K562 (cell line): ENCODE measurements around the gene IPO9. TPM values are rescaled to one million over a fixed set of nuclear protein-coding genes. Genes with fewer than 3 reads are reported as not detected.

ENCODE experiments used
- ATF2 ChIP-seq: sonication (generic); formaldehyde crosslinking; IDR thresholded peaks from 2 replicates; pipeline ENCODE4 v1.8.1; 2022; ENCODE audit warnings: missing genetic modification reagents
- BACH1 ChIP-seq: fragments of 200-800 bp; sonication (Bioruptor generic); IDR thresholded peaks from 2 replicates; pipeline ENCODE4 v1.6.1; 2016; ENCODE audit warnings: missing genetic modification characterization, missing compliant biosample characterization
- BRD4 ChIP-seq: fragments of 200-600 bp; sonication (generic); IDR thresholded peaks from 2 replicates; pipeline ENCODE4 v1.6.1; 2017; ENCODE audit warnings: inconsistent platforms
- CHD1 ChIP-seq: fragments of 200-600 bp; sonication (generic); IDR thresholded peaks from one replicate; pipeline ENCODE4 v1.6.1; 2012; ENCODE audit warnings: mild to moderate bottlenecking, moderate library complexity, low read length, inconsistent platforms
- FOXM1 ChIP-seq, 2 experiments: fragments of 450-650 bp in 1 of 2; sonication (generic) in 1 of 2; formaldehyde crosslinking in 1 of 2; IDR thresholded peaks; 2 replicates each; pipeline versions ENCODE4 v1.6.1 to v1.9.0; 2017 to 2022; ENCODE audit warnings: low read depth in 2 of 2, mild to moderate bottlenecking in 2 of 2, missing genetic modification reagents in 1 of 2, moderate library complexity in 1 of 2
- GABPB2 ChIP-seq: fragments of 250-450 bp; sonication (Bioruptor Pico); conservative IDR thresholded peaks from 2 replicates; pipeline ENCODE4 v1.5.1; 2021; ENCODE audit warnings: mild to moderate bottlenecking
- HEY1 ChIP-seq: fragments of 250-450 bp; sonication (Bioruptor Pico); IDR thresholded peaks from 2 replicates; pipeline ENCODE4 v1.5.0; 2020; ENCODE audit warnings: mild to moderate bottlenecking, moderate library complexity, borderline replicate concordance
- HINFP ChIP-seq: fragments of 450-650 bp; conservative IDR thresholded peaks from 2 replicates; pipeline ENCODE4 v1.6.1; 2016; ENCODE audit warnings: missing genetic modification characterization, low read depth, mild to moderate bottlenecking, control low read depth, missing compliant biosample characterization
- HMG20A ChIP-seq: fragments of 450-650 bp; formaldehyde crosslinking; conservative IDR thresholded peaks from 2 replicates; pipeline ENCODE4 v1.4.0; 2020; ENCODE audit warnings: mild to moderate bottlenecking, mixed read lengths
- HNRNPLL ChIP-seq: fragments of 200-400 bp; formaldehyde crosslinking; IDR thresholded peaks from 2 replicates; pipeline ENCODE4 v1.6.1; 2017; ENCODE audit warnings: low read length, low read depth, mild to moderate bottlenecking; ENCODE audit not compliant: poor library complexity, severe bottlenecking
- KAT8 ChIP-seq: fragments of 450-650 bp; IDR thresholded peaks from 2 replicates; pipeline ENCODE4 v1.6.1; 2016; ENCODE audit warnings: low read depth, mild to moderate bottlenecking
- KDM2B ChIP-seq: fragments of 250-450 bp; sonication (Bioruptor Pico); IDR thresholded peaks from 2 replicates; pipeline ENCODE4 v1.8.0; 2021; ENCODE audit warnings: mild to moderate bottlenecking, moderate library complexity
- MAFG ChIP-seq: fragments of 450-650 bp; conservative IDR thresholded peaks from 2 replicates; pipeline ENCODE4 v1.6.1; 2016; ENCODE audit warnings: missing genetic modification characterization, missing compliant biosample characterization
- NCOA4 ChIP-seq: fragments of 450-650 bp; IDR thresholded peaks from 2 replicates; pipeline ENCODE4 v1.6.1; 2018; ENCODE audit warnings: mild to moderate bottlenecking; ENCODE audit not compliant: partially characterized antibody
- NFIC ChIP-seq: fragments of 450-650 bp; IDR thresholded peaks from 2 replicates; pipeline ENCODE4 v1.6.1; 2017; ENCODE audit warnings: mild to moderate bottlenecking, inconsistent platforms
- POLR2H ChIP-seq: IDR thresholded peaks from 2 replicates; pipeline ENCODE4 v1.6.1; 2016; ENCODE audit warnings: missing genetic modification characterization, low read depth, mild to moderate bottlenecking, control low read depth, missing compliant biosample characterization, moderate library complexity
- PRMT5 ChIP-seq: sonication (generic); formaldehyde crosslinking; IDR thresholded peaks from 2 replicates; pipeline ENCODE4 v1.5.0; 2020; ENCODE audit warnings: missing genetic modification reagents
- SAP30 ChIP-seq: fragments of 200-600 bp; sonication (generic); IDR thresholded peaks from 2 replicates; pipeline ENCODE4 v1.6.1; 2012; ENCODE audit warnings: borderline replicate concordance, low read depth, mild to moderate bottlenecking, moderate library complexity, low read length, control low read depth, inconsistent platforms; ENCODE audit not compliant: insufficient read depth, poor library complexity, severe bottlenecking
- TGIF2 ChIP-seq: sonication (generic); formaldehyde crosslinking; IDR thresholded peaks from 2 replicates; pipeline ENCODE4 v1.8.1; 2022; ENCODE audit warnings: mild to moderate bottlenecking, missing genetic modification reagents, moderate library complexity
- XRCC3 ChIP-seq: fragments of 450-650 bp; IDR thresholded peaks from 2 replicates; pipeline ENCODE4 v1.6.1; 2017; ENCODE audit warnings: mild to moderate bottlenecking, moderate library complexity
- ZC3H4 ChIP-seq: sonication (generic); formaldehyde crosslinking; IDR thresholded peaks from 2 replicates; pipeline ENCODE4 v1.9.0; 2021; ENCODE audit warnings: missing genetic modification reagents, borderline replicate concordance
- ZNF3 ChIP-seq: fragments of 250-450 bp; sonication (Bioruptor Pico); IDR thresholded peaks from 2 replicates; pipeline ENCODE4 v1.5.0; 2021; ENCODE audit warnings: mild to moderate bottlenecking, moderate library complexity
- ZNF311 ChIP-seq: fragments of 250-450 bp; sonication (Bioruptor Pico); IDR thresholded peaks from 2 replicates; pipeline ENCODE4 v1.4.0; 2020; ENCODE audit warnings: mild to moderate bottlenecking, moderate library complexity
- polyA plus RNA-seq, 8 experiments: library from polyadenylated mRNA; depleted of rRNA in 4 of 8; stranded (reverse) in 5 of 8; unstranded in 3 of 8; fragments of >200 nt; fragmentation: Nextera tagmentation in 2 of 8; fragmentation: Illumina TruSeq in 1 of 8; extraction: Ambion mirVana in 2 of 8; extraction: Trizol in 1 of 8; gene quantifications; 2 replicates each; pipeline versions ENCODE4 v1.2.1 to v1.2.3, GENCODE V29; 2011 to 2014; ENCODE audit warnings: inconsistent platforms in 1 of 8, missing spikeins in 1 of 8
- total RNA-seq, 7 experiments: library from RNA; depleted of rRNA in 6 of 7; stranded (reverse); fragments of >200 nt in 6 of 7; fragmentation: Illumina TruSeq in 2 of 7; extraction: Trizol in 2 of 7; gene quantifications; 2 replicates each; pipeline versions ENCODE4 v1.2.1 to v1.2.3, GENCODE V29; 2011 to 2021; ENCODE audit warnings: low replicate concordance in 1 of 7
- TF ChIP-seq, protein P1 (sequence below): IDR thresholded peaks from 2 replicates; pipeline ENCODE4 v1.6.1; 2011; ENCODE audit not compliant: insufficient read length; ENCODE audit errors: extremely low read depth
- TF ChIP-seq, protein P2 (sequence below): fragments of 250-450 bp; sonication (Bioruptor Pico); IDR thresholded peaks from 2 replicates; pipeline ENCODE4 v1.9.0; 2021; ENCODE audit warnings: mild to moderate bottlenecking

Gene IPO9
- total and polyA plus RNA-seq, 9 of the 15 experiments (the other 6 are each of a cell fraction or from before 2014, with no cell fraction given): 27.9 to 78.6 (median 43.9) TPM

GRCh38 chr1:201916649-201917249 is 87.8 kb downstream of the IPO9 start (continued):
- TF ChIP-seq, protein P1, sequence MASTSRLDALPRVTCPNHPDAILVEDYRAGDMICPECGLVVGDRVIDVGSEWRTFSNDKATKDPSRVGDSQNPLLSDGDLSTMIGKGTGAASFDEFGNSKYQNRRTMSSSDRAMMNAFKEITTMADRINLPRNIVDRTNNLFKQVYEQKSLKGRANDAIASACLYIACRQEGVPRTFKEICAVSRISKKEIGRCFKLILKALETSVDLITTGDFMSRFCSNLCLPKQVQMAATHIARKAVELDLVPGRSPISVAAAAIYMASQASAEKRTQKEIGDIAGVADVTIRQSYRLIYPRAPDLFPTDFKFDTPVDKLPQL: no peak
- no peak for TF ChIP-seq NCOA4
- no peak for TF ChIP-seq TGIF2 (CRISPR knock-in tag)
- TF ChIP-seq BACH1 (tag): no peak; the same call in 1 of the 2 replicates
- TF ChIP-seq HMG20A (CRISPR knock-in tag): no peak
- no peak for TF ChIP-seq KDM2B (CRISPR knock-in tag)
- TF ChIP-seq, protein P2, sequence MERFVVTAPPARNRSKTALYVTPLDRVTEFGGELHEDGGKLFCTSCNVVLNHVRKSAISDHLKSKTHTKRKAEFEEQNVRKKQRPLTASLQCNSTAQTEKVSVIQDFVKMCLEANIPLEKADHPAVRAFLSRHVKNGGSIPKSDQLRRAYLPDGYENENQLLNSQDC (CRISPR knock-in tag): no peak
- no peak for TF ChIP-seq GABPB2 (CRISPR knock-in tag)
- TF ChIP-seq ATF2 (CRISPR knock-in tag): no peak
- TF ChIP-seq POLR2H (tag): no peak
- no peak for TF ChIP-seq HINFP (tag)
- TF ChIP-seq PRMT5: no peak
- no peak for TF ChIP-seq SAP30
- no peak for TF ChIP-seq HNRNPLL
- no peak for TF ChIP-seq FOXM1 (IDR thresholded peaks at IDR 0.05; ENCODE audit: low read depth)
- TF ChIP-seq FOXM1 (CRISPR knock-in tag; IDR thresholded peaks at IDR 0.05; ENCODE audit: low read depth): no peak
- no peak for TF ChIP-seq BRD4
- peak; percentile 98 for TF ChIP-seq NFIC
- TF ChIP-seq CHD1: no peak
- TF ChIP-seq ZNF311 (CRISPR knock-in tag): no peak
- TF ChIP-seq KAT8: no peak
- TF ChIP-seq ZNF3 (CRISPR knock-in tag): peak; percentile 8; the same call in 1 of the 2 replicates
- TF ChIP-seq HEY1 (CRISPR knock-in tag): no peak
- no peak for TF ChIP-seq XRCC3
- TF ChIP-seq ZC3H4 (CRISPR knock-in tag): no peak
- 0 out of 2 replicates have a peak, but pooled peaks have one; percentile 13 for TF ChIP-seq MAFG (tag)
